WI38 (cell line): Measurements from ENCODE around the gene BEND2.

Experiments used
- H3K4me3 ChIP-seq: 2 replicates; pipeline ENCODE4 v1.5.1; 2011; ENCODE audit warnings: low read depth, mild to moderate bottlenecking, control low read depth, low read length
- CTCF ChIP-seq: IDR thresholded peaks from 2 replicates; pipeline ENCODE4 v1.5.1; 2012; ENCODE audit warnings: low read depth, mild to moderate bottlenecking, control low read depth, low read length

Gene BEND2

GRCh38 chrX:18146954-18147353 is 73.7 kb downstream of the BEND2 start:
- H3K4me3 ChIP-seq: no peak overlapping the region
- TF ChIP-seq CTCF: no peak

GRCh38 chrX:18146009-18146408 is 74.7 kb downstream of the BEND2 start:
- no peak for TF ChIP-seq CTCF

GRCh38 chrX:18136816-18137215 is 83.9 kb downstream of the BEND2 start:
- H3K4me3 ChIP-seq: no peak overlapping the region
- no peak for TF ChIP-seq CTCF

More at GRCh38 chrX:18146009-18146408, 74.7 kb downstream of the BEND2 start:
- H3K4me3 ChIP-seq: no peak overlapping the region

GRCh38 chrX:18133605-18134004 is 87.1 kb downstream of the BEND2 start:
- no peak for TF ChIP-seq CTCF
- H3K4me3 ChIP-seq: no peak overlapping the region

GRCh38 chrX:18129690-18130089 is 91.0 kb downstream of the BEND2 start:
- no peak for TF ChIP-seq CTCF
- no peak overlapping the region for H3K4me3 ChIP-seq

GRCh38 chrX:18126971-18127370 is 93.7 kb downstream of the BEND2 start:
- H3K4me3 ChIP-seq: no peak overlapping the region
- TF ChIP-seq CTCF: no peak

GRCh38 chrX:18119856-18120255 is 100.8 kb downstream of the BEND2 start:
- no peak for TF ChIP-seq CTCF
- H3K4me3 ChIP-seq: no peak overlapping the region
